ENCODE data around the gene ATP5MG.

ATP5MG gene

DNA sequence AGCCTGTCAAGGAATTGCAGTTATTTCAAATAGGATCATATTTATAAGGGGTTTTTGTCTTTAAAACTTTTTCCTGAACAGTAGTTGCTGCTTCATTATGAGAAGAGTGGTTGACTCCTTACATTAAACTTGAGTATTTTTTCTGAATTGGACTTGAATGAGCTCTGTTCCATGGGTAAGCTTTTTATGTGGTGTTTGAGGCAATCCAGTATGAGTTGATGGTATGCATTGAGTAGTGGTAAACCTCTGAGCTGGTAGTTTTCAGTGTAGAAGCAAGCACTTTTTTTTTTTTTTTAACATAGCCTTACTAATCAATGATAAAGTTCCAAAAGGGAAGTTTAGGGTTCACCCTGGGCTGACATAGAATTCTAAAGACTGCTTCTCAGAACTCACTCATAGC, 38.2 kb downstream of the ATP5MG start:
- TF ChIP-seq, protein P1, sequence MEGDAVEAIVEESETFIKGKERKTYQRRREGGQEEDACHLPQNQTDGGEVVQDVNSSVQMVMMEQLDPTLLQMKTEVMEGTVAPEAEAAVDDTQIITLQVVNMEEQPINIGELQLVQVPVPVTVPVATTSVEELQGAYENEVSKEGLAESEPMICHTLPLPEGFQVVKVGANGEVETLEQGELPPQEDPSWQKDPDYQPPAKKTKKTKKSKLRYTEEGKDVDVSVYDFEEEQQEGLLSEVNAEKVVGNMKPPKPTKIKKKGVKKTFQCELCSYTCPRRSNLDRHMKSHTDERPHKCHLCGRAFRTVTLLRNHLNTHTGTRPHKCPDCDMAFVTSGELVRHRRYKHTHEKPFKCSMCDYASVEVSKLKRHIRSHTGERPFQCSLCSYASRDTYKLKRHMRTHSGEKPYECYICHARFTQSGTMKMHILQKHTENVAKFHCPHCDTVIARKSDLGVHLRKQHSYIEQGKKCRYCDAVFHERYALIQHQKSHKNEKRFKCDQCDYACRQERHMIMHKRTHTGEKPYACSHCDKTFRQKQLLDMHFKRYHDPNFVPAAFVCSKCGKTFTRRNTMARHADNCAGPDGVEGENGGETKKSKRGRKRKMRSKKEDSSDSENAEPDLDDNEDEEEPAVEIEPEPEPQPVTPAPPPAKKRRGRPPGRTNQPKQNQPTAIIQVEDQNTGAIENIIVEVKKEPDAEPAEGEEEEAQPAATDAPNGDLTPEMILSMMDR (IDR thresholded peaks at IDR 0.05; ENCODE audit: insufficient read depth, low read length, poor library complexity, severe bottlenecking), result no peak
- no peaks in the 10 kb centered on the region for H3K27me3 ChIP-seq (replicated peaks; ENCODE audit: control insufficient read depth, insufficient read depth, low read length)
- no peaks in the 10 kb centered on the region for H3K36me3 ChIP-seq (ENCODE audit: control insufficient read depth, insufficient read depth, low read length)
- H3K4me3 ChIP-seq (replicated peaks; ENCODE audit: low read depth, low read length), result no peak overlapping the region
- no peak for DNase-seq (ENCODE audit: extremely low read depth, insufficient read length)

DNA sequence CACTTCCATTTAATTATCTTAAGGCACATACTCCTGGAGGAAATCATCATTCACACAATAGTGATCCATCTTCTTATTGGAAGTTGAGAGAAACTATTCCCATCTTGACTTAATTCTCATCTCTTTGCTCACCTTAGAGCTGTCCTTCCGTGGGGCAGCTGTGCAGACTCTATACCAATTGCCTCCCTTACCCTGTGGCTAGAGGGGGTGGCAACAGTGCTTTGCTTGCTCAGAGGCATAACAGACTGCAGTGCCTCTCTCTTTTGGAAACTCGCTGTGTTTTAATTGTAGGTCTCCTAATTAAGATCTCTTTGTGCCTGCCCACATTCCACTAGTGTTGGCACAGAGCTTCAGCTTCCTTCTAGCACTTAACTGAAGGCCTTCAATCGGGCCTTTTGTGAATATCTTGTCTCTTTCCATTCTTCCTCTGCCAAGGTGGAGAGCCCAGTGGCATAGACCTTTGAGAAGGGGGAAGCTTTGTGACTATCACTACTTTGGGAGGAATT, 40.4 kb downstream of the ATP5MG start:
- TF ChIP-seq, protein P1 (IDR thresholded peaks at IDR 0.05; ENCODE audit: insufficient read depth, low read length, poor library complexity, severe bottlenecking), result no peak
- DNase-seq (ENCODE audit: extremely low read depth, insufficient read length), result no peak
- peak overlapping the region; percentile 2; the same call in 1 of the 2 replicates for H3K4me3 ChIP-seq (replicated peaks; ENCODE audit: low read depth, low read length)
- no peaks in the 10 kb centered on the region for H3K36me3 ChIP-seq (ENCODE audit: control insufficient read depth, insufficient read depth, low read length)
- H3K27me3 ChIP-seq (replicated peaks; ENCODE audit: control insufficient read depth, insufficient read depth, low read length), result no peaks in the 10 kb centered on the region

DNA sequence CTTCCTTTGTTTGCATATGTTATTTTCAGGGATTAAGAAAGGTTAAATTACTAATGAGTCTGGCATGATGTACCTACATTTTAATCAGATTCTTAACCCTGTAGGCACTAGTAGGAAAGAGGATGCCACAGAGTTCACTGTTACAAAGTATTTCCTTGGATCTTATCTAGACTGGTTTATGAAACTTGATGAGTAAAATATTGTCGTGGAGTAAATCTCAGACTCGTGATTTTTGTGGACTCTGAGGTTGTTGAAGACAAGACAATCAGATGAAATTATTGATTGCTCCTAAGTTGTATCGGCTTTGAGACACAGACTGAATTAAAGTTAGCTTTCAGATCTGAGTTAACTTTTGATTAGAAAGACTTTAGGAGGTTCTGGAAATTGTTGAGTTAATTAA, 40.9 kb downstream of the ATP5MG start:
- Histone ChIP-seq H3K27me3 (replicated peaks; ENCODE audit: control insufficient read depth, insufficient read depth, low read length) (no peaks in the 10 kb centered on the region), H3K4me3 (replicated peaks; ENCODE audit: low read depth, low read length) (no peak overlapping the region; the same call in 1 of the 2 replicates), H3K36me3 (ENCODE audit: control insufficient read depth, insufficient read depth, low read length) (no peaks in the 10 kb centered on the region)
- TF ChIP-seq, protein P1 (IDR thresholded peaks at IDR 0.05; ENCODE audit: insufficient read depth, low read length, poor library complexity, severe bottlenecking), result no peak
- DNase-seq (ENCODE audit: extremely low read depth, insufficient read length), result no peak

DNA sequence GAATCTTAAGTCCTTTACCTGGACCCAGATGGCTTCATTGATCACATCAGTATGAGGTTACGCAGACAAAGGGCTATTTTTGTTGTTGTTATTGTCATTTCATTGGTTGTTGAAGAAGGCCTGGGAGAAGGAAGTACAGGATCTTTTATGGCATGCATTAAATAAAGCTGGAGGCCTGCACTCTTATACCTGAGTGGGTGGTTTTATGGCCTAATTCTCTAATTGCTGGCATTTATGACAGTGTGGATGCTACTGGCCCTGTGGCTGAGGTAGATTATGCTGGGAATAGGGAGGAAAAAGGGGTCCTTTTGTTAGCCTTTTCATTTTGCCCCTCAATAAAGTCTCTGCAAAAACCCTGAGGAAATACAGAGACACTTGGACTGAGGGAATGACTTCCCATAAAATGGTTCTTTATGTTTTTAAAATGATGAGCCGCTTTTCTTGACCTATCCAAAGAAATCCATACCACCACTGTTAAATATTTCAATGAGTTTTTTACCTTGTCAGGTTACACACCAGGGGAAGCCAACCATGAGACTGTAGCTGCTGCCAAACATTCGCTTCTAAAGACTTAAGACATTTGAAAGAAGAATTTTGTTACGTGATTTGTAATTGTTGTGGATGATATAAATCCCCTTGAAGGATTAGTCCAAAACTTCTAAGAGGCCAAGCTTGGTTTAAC, 41.6 kb downstream of the ATP5MG start:
- Histone ChIP-seq H3K4me3 (replicated peaks; ENCODE audit: low read depth, low read length) (peak overlapping the region; percentile 40), H3K27me3 (replicated peaks; ENCODE audit: control insufficient read depth, insufficient read depth, low read length) (no peaks in the 10 kb centered on the region), H3K36me3 (ENCODE audit: control insufficient read depth, insufficient read depth, low read length) (no peaks in the 10 kb centered on the region)
- no peak for DNase-seq (ENCODE audit: extremely low read depth, insufficient read length)
- TF ChIP-seq, protein P1 (IDR thresholded peaks at IDR 0.05; ENCODE audit: insufficient read depth, low read length, poor library complexity, severe bottlenecking), result no peak

DNA sequence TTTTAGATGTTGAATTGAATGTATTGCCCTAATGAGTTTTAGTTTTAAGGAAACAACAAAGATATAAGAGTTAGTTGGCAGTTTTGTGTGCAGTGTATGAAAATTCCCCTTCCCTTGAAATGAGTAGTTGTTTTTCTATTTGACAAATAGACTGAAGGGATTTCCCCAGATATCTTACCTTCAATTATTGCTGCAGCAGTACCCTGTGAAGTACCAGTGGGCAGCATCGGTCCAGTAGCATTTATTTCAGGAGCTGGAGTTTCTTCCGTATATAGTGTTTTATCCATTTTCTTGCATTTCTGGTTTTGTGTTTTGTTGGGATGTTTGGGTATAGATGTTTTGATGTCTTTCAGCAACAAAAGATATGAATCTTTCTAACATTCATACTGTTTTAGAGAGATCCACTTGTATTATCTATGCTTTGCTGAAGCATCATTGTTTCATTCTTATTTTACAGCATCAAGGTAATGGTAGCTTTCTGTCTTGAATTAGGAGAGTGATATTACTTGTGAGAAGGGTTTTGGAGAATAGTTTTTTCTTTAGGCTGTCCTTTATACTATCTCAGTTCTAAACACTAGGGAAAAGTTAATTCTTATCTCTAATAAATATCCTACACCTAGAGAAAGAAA, 42.3 kb downstream of the ATP5MG start:
- H3K4me3 ChIP-seq (replicated peaks; ENCODE audit: low read depth, low read length), result peak overlapping the region; percentile 40
- no peaks in the 10 kb centered on the region for H3K27me3 ChIP-seq (replicated peaks; ENCODE audit: control insufficient read depth, insufficient read depth, low read length)
- TF ChIP-seq, protein P1 (IDR thresholded peaks at IDR 0.05; ENCODE audit: insufficient read depth, low read length, poor library complexity, severe bottlenecking), result no peak
- H3K36me3 ChIP-seq (ENCODE audit: control insufficient read depth, insufficient read depth, low read length), result no peaks in the 10 kb centered on the region
- peak; percentile 56 for DNase-seq (ENCODE audit: extremely low read depth, insufficient read length)

Data from GM06990 (cell line).